Muscle of leg (tissue), 11 donors: Measurements from ENCODE around the gene KCNQ1. TPM values are rescaled to one million over a fixed set of nuclear protein-coding genes. Genes with fewer than 3 reads are reported as not detected.
A peak's percentile ranks its signal among the peaks of the same experiment; 100 is the strongest.

Experiments used
- DNase-seq: peaks from one replicate; pipeline ENCODE4 v3.0.0; 2013
- H3K27ac ChIP-seq: one replicate; pipeline ENCODE4 v1.5.1; 2013; ENCODE audit warnings: mild to moderate bottlenecking, low read length, control low read depth
- H3K27me3 ChIP-seq: one replicate; pipeline ENCODE4 v1.6.1; 2013; ENCODE audit warnings: low read length; ENCODE audit not compliant: control insufficient read depth, insufficient read depth
- H3K36me3 ChIP-seq: one replicate; pipeline ENCODE4 v1.6.1; 2013; ENCODE audit warnings: low read length; ENCODE audit not compliant: control insufficient read depth, insufficient read depth
- H3K4me1 ChIP-seq: one replicate; pipeline ENCODE4 v1.6.1; 2013; ENCODE audit warnings: low read length; ENCODE audit not compliant: control insufficient read depth, insufficient read depth
- H3K4me3 ChIP-seq: one replicate; pipeline ENCODE4 v1.5.1; 2013; ENCODE audit warnings: low read length, control low read depth
- H3K9me3 ChIP-seq: replicated peaks from 2 replicates; pipeline ENCODE4 v1.6.1; 2013; ENCODE audit warnings: low read depth, low read length; ENCODE audit not compliant: control insufficient read depth
- WGBS: methylation state at CpG from one replicate; pipeline ENCODE4 v1.1.5; 2013; ENCODE audit warnings: missing lambda C conversion rate; ENCODE audit not compliant: insufficient coverage; 5-methylcytosine and 5-hydroxymethylcytosine counted together
- polyA plus RNA-seq, 8 donors: library from polyadenylated mRNA; unstranded; fragments of 120-200 nt; gene quantifications; one replicate each; pipeline versions ENCODE4 v1.2.1 to v1.2.3, GENCODE V29; 2013; ENCODE audit warnings: inconsistent platforms in 1 of 8, low replicate concordance in 1 of 8; ENCODE audit not compliant: insufficient read length in 8 of 8, insufficient read depth in 1 of 8
- total RNA-seq: library from RNA; stranded (reverse); fragments of 120-200 nt; gene quantifications from one replicate; pipeline ENCODE4 v1.2.4, GENCODE V29; 2013

KCNQ1 gene
- total and polyA plus RNA-seq, 9 donors = 0.84 to 4.1 (median 2.6) TPM

DNA sequence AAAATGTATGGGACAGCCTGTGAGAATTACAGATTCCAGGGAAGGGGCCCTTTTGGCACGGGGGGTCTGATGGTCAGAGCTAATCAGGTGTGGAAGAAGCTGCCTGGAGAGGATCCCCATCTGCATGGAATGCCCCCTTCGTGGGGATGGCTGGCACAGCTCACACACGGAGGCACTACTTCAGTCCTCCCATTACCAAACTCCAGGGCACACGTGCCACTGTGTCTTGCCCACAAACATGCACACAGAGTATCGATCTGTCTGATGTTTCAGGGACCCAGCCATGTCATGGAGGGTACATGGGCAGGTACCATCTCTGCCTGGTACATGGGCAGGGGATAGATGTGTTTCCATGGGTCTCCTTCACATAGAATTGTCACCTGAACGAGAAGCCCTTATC lies 240.2 kb downstream of the KCNQ1 start:
- no peaks in the 10 kb centered on the region for H3K27me3 ChIP-seq
- peaks cover 28% of the 10 kb centered on the region for H3K36me3 ChIP-seq
- H3K4me1 ChIP-seq = peaks cover 51% of the 10 kb centered on the region
- H3K27ac ChIP-seq = no peak overlapping the region
- H3K9me3 ChIP-seq = no peaks in the 10 kb centered on the region
- no peak overlapping the region for H3K4me3 ChIP-seq
- no peak for DNase-seq
- WGBS = 82% methylated on average over 2 of the region's 6 CpGs

DNA sequence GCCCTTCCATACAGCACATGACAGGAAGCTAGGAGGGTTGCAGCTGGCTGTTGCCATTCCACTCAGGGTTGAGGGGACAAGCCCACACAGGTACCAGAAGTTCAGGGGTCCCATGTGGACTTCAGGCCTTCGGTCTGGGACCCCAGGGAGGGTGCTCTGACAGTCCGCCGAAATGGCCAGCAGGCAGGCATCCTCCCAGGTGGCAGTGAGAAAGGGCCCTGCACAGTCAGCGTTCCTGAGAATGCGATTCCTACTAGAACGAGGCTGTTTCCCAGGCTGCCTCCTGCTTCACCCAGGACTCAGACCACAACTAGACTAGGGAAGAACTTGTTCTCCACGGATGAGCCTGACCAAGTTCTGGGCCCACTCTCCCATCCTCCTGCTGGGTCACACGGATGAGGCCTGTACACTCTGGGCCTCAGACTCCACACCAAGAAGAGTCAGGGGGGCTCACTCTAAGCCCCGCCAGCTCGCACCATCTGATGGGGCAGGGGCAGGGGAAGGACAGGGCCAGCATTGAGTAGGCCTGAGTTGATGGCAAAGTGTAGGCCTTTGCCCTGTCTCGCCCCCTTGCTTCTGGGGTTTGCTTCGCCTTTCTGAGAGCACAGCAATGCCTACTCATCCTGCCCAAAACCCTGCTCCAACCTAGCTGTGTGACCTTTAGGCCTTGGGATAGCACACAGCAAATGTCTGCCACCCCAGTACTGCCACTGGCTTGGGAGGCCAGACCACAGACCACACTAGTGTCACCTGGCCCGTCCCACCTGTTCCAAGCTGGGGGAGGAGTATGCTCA lies 241.0 kb downstream of the KCNQ1 start:
- Histone ChIP-seq H3K9me3 (no peaks in the 10 kb centered on the region), H3K4me3 (no peak overlapping the region), H3K4me1 (peaks cover 58% of the 10 kb centered on the region), H3K27me3 (no peaks in the 10 kb centered on the region), H3K36me3 (peaks cover 28% of the 10 kb centered on the region), H3K27ac (no peak overlapping the region)
- no peak for DNase-seq
- WGBS = 82% methylated on average over 10 of the region's 13 CpGs

GRCh38 chr11:2686360-2687222 lies 241.8 kb downstream of the KCNQ1 start:
- Histone ChIP-seq H3K36me3 (peaks cover 28% of the 10 kb centered on the region), H3K9me3 (no peaks in the 10 kb centered on the region), H3K4me3 (no peak overlapping the region), H3K4me1 (peaks cover 66% of the 10 kb centered on the region), H3K27me3 (no peaks in the 10 kb centered on the region), H3K27ac (no peak overlapping the region)
- WGBS = 85% methylated on average over 7 of the region's 7 CpGs
- DNase-seq = no peak

DNA sequence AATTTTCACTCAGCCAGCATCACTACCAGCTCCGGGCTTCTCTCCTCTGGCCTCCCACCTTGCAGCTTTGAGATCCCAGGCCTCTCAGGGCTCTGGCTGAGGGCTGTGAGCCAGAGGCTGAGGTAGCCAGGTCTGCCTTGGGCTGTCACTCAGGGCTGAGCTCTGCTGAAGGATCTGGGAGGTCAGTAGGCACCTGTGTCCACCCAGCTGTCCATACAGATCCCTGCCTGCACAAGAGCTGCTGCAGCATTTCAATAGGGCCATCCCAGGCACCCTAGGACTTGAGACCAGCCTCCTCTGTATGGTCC lies 242.4 kb downstream of the KCNQ1 start:
- DNase-seq = no peak
- peaks cover 72% of the 10 kb centered on the region for H3K4me1 ChIP-seq
- 29% methylated on average over 1 of the region's 1 CpG for WGBS
- H3K36me3 ChIP-seq = peaks cover 27% of the 10 kb centered on the region
- no peak overlapping the region for H3K4me3 ChIP-seq
- no peak overlapping the region for H3K27ac ChIP-seq
- H3K27me3 ChIP-seq = no peaks in the 10 kb centered on the region
- H3K9me3 ChIP-seq = no peaks in the 10 kb centered on the region

DNA sequence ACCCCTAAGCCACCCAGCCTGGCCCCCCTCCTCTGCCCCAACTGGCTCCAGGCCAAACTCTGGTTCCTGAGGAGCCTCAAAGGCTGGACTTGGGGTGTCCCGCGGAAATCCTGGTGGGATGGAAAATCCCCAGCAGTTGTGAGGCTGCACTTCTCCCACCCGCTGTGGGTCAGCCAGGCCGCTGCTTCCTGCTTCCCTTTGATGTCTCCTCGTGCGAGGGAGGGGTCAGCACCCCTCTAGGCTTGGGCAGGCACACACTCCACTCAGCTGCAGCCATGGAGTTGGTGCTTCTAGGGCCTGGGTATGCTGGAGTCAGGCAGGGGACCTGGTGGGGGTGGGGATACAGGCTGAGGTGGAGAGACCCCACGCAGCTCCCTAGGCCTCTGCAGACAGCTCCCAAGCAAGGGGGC lies 243.0 kb downstream of the KCNQ1 start:
- Histone ChIP-seq H3K36me3 (peaks cover 27% of the 10 kb centered on the region), H3K27me3 (no peaks in the 10 kb centered on the region), H3K27ac (no peak overlapping the region), H3K4me3 (no peak overlapping the region), H3K4me1 (peaks cover 78% of the 10 kb centered on the region), H3K9me3 (no peaks in the 10 kb centered on the region)
- no peak for DNase-seq
- WGBS = 45% methylated on average over 7 of the region's 7 CpGs

DNA sequence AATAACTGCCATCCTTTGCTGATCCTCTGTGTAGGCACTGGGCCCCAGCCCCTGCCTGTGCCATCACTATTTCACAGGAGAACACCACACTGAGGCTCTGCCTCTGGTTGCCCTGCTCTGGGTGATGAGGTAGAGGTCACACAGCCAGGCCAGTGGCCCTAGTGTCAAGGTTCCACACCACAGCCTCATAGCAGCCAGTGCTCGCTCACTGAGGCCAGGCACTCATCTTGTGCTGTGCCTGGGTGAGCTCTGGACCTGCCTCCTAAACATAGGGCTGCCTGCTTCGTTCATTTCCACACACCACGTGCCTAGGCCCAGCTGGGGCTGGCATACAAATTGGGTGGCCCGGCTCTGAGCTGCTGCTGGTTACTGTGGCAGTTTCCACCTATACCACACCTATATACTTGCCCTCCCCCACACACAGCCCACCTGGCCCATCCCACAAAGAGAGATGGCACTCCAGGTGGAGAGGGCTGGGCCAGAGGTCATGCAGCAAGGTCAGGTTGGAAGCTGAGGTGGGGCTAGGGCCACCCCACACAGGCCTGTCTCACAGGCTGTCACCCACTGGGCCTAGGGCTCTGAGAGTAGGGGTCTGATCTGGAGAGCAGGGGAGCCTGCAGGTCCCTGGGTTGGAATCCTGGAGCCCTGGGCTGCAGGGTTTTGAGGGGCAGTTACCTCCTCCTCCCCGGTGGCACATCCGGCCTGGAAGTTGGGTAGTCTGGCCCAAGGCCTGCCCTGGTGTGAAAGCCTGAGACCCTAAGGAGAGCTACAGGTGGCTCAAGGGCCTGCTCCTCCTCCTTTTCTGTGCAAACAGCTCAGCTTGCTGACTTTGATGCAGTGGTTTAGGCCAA lies 243.8 kb downstream of the KCNQ1 start:
- Histone ChIP-seq H3K27me3 (no peaks in the 10 kb centered on the region), H3K36me3 (peaks cover 27% of the 10 kb centered on the region), H3K4me3 (no peak overlapping the region), H3K27ac (no peak overlapping the region), H3K4me1 (peaks cover 86% of the 10 kb centered on the region), H3K9me3 (no peaks in the 10 kb centered on the region)
- 76% methylated on average over 6 of the region's 6 CpGs for WGBS
- DNase-seq = no peak

DNA sequence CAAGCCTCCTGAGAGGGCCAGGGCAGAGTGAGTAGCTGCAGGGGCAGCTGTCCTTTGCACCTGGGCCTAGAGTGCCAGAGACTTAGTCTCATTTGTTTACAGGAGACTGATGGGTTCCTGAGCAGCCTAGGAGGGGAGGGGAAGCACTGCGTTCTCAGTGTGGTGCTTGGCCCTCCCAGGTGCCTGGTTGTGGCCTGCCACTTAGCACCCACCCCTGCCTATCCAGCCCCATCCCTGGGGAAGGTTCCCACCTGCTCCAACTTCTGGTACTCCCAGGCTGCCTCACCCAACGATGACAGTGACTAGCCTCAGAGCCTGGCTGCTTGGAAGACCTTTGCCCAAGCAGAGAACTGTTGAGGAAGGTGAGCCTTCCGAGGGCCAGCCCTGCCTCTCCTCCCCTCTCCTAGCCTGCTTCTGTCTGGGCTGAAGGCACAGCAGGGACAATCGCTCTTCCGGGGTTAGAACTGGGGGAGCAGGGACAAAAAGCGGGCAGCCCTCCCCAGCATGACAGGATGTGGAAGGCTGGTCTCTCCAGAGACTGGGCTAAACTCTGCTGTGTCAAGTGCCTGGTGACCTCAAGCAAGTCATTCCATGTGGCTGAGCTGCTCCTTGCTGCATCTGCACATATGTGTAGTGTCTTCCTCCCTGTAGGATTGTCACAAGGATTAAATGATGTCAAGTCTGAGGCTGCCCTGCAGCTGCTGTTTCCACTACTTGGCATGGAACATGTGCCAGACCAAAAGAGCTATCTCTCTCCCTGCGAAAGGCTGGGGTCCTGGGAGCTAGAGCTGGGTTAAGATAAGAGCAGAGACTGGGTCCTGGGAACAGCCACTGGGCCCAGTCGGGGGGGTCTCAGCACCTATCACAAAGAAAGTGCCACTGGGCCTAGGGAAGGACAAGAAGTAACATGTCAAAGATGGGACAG lies 245.1 kb downstream of the KCNQ1 start:
- Histone ChIP-seq H3K4me3 (no peak overlapping the region), H3K27me3 (no peaks in the 10 kb centered on the region), H3K36me3 (peaks cover 30% of the 10 kb centered on the region), H3K27ac (peak overlapping the region; percentile 47), H3K4me1 (peaks cover 93% of the 10 kb centered on the region), H3K9me3 (no peaks in the 10 kb centered on the region)
- DNase-seq = peak; percentile 70
- WGBS = 58% methylated on average over 3 of the region's 8 CpGs

- H3K4me1 ChIP-seq = peaks cover 97% of the 10 kb centered on the region
- no peaks in the 10 kb centered on the region for H3K27me3 ChIP-seq
- H3K4me3 ChIP-seq = no peak overlapping the region
- no peak for DNase-seq
- 77% methylated on average over 4 of the region's 6 CpGs for WGBS
- H3K9me3 ChIP-seq = no peaks in the 10 kb centered on the region
- peak overlapping the region; percentile 24 for H3K27ac ChIP-seq
- H3K36me3 ChIP-seq = peaks cover 23% of the 10 kb centered on the region
Measured at GRCh38 chr11:2690596-2691354, 246.0 kb downstream of the KCNQ1 start.

DNA sequence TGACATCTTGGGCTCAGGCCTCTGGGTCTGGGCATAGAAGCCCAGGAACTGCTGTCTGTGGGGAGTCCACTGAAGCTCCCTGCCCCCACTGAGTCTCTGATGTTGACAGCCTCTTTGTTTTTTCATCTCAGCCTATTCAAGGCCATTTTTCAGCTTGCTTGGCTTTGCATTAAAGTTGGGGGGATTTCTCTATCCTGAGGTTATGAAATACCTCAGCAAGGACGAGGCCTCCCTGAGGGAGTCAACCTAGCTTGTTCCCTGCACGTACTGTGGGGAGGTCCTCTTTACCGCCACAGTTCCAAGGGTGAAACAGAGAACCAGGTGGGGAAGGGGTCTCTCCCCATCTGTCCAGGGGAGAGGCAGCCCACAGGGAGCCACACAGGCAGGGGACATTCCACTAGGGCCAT lies 246.6 kb downstream of the KCNQ1 start:
- H3K4me1 ChIP-seq = peaks cover 96% of the 10 kb centered on the region
- H3K27ac ChIP-seq = no peak overlapping the region
- H3K4me3 ChIP-seq = no peak overlapping the region
- peaks cover 23% of the 10 kb centered on the region for H3K36me3 ChIP-seq
- H3K9me3 ChIP-seq = no peaks in the 10 kb centered on the region
- H3K27me3 ChIP-seq = no peaks in the 10 kb centered on the region
- WGBS = no CpG with 5 or more reads among the region's 3 CpGs
- DNase-seq = no peak
